Stomach smooth muscle (tissue), 2 donors: ENCODE results near the gene KCTD16.

Experiments used
- H3K27ac ChIP-seq: one replicate; pipeline ENCODE4 v1.7.0; 2013; ENCODE audit warnings: mild to moderate bottlenecking, low read length, inconsistent platforms
- H3K27me3 ChIP-seq, 2 donors: one replicate each; pipeline ENCODE4 v1.7.0; 2013; ENCODE audit warnings: low read length in 2 of 2; ENCODE audit not compliant: insufficient read depth in 2 of 2, control insufficient read depth in 1 of 2
- H3K36me3 ChIP-seq, 2 donors: one replicate each; pipeline ENCODE4 v1.7.0; 2013; ENCODE audit warnings: low read length in 2 of 2; ENCODE audit not compliant: control insufficient read depth in 2 of 2, insufficient read depth in 2 of 2
- H3K4me1 ChIP-seq: one replicate; pipeline ENCODE4 v1.7.0; 2013; ENCODE audit warnings: low read length; ENCODE audit not compliant: control insufficient read depth, insufficient read depth
- H3K4me3 ChIP-seq, 2 donors: one replicate each; pipeline ENCODE4 v1.7.0; 2013; ENCODE audit warnings: low read length in 2 of 2
- H3K9ac ChIP-seq, 2 donors: one replicate each; pipeline ENCODE4 v1.7.0; 2013; ENCODE audit warnings: low read length in 2 of 2, mild to moderate bottlenecking in 1 of 2
- H3K9me3 ChIP-seq, 2 donors: one replicate each; pipeline ENCODE4 v1.7.0; 2013; ENCODE audit warnings: low read length in 2 of 2; ENCODE audit not compliant: control insufficient read depth in 2 of 2
- donor health status: healthy.
- donor health status: Pancreatic carcinoma.

Gene KCTD16

GRCh38 chr5:144469106-144469505 lies 298.4 kb downstream of the KCTD16 start:
- H3K4me3 ChIP-seq: no peak overlapping the region
- no peaks in the 10 kb centered on the region for H3K4me1 ChIP-seq
- H3K27ac ChIP-seq: no peak overlapping the region
- no peak overlapping the region for H3K9ac ChIP-seq
- no peaks in the 10 kb centered on the region for H3K27me3 ChIP-seq
- no peaks in the 10 kb centered on the region for H3K36me3 ChIP-seq
- no peaks in the 10 kb centered on the region for H3K9me3 ChIP-seq

- H3K4me3 ChIP-seq: no peak overlapping the region
- H3K27ac ChIP-seq: no peak overlapping the region
- no peaks in the 10 kb centered on the region for H3K4me1 ChIP-seq
- no peak overlapping the region for H3K9ac ChIP-seq
- no peaks in the 10 kb centered on the region for H3K36me3 ChIP-seq
- no peaks in the 10 kb centered on the region for H3K27me3 ChIP-seq
- no peaks in the 10 kb centered on the region for H3K9me3 ChIP-seq
These were observed 301.5 kb downstream of the KCTD16 start for GRCh38 chr5:144472221-144472620.

- no peaks in the 10 kb centered on the region for H3K4me1 ChIP-seq
- H3K9ac ChIP-seq: no peak overlapping the region
- H3K27ac ChIP-seq: no peak overlapping the region
- no peaks in the 10 kb centered on the region for H3K36me3 ChIP-seq
- no peak overlapping the region for H3K4me3 ChIP-seq
- H3K9me3 ChIP-seq: no peaks in the 10 kb centered on the region
- no peaks in the 10 kb centered on the region for H3K27me3 ChIP-seq
These were observed 303.0 kb downstream of the KCTD16 start for GRCh38 chr5:144473650-144474049.

- Histone ChIP-seq H3K27ac (no peak overlapping the region), H3K36me3 (no peaks in the 10 kb centered on the region), H3K27me3 (no peaks in the 10 kb centered on the region), H3K9me3 (no peaks in the 10 kb centered on the region), H3K4me1 (no peaks in the 10 kb centered on the region), H3K4me3 (no peak overlapping the region), H3K9ac (no peak overlapping the region)
These were observed 307.9 kb downstream of the KCTD16 start for GRCh38 chr5:144478565-144478964.

- Histone ChIP-seq H3K9me3 (no peaks in the 10 kb centered on the region), H3K36me3 (no peaks in the 10 kb centered on the region), H3K4me3 (no peak overlapping the region), H3K27ac (no peak overlapping the region), H3K4me1 (no peaks in the 10 kb centered on the region), H3K27me3 (no peaks in the 10 kb centered on the region), H3K9ac (no peak overlapping the region)
These were observed 311.2 kb downstream of the KCTD16 start for GRCh38 chr5:144481861-144482260.

- Histone ChIP-seq H3K27me3 (no peaks in the 10 kb centered on the region), H3K36me3 (no peaks in the 10 kb centered on the region), H3K4me3 (no peak overlapping the region), H3K4me1 (no peaks in the 10 kb centered on the region), H3K27ac (no peak overlapping the region), H3K9me3 (no peaks in the 10 kb centered on the region), H3K9ac (no peak overlapping the region)
These were observed 313.6 kb downstream of the KCTD16 start for GRCh38 chr5:144484124-144484897.

- H3K9me3 ChIP-seq: no peaks in the 10 kb centered on the region
- no peaks in the 10 kb centered on the region for H3K36me3 ChIP-seq
- H3K9ac ChIP-seq: no peak overlapping the region
- no peaks in the 10 kb centered on the region for H3K27me3 ChIP-seq
- H3K27ac ChIP-seq: no peak overlapping the region
- H3K4me3 ChIP-seq: no peak overlapping the region
- H3K4me1 ChIP-seq: no peaks in the 10 kb centered on the region
These were observed 314.9 kb downstream of the KCTD16 start for GRCh38 chr5:144485540-144485939.

GRCh38 chr5:144487207-144487606 lies 316.5 kb downstream of the KCTD16 start:
- H3K27ac ChIP-seq: no peak overlapping the region
- H3K9ac ChIP-seq: no peak overlapping the region
- H3K4me3 ChIP-seq: no peak overlapping the region
- H3K9me3 ChIP-seq: no peaks in the 10 kb centered on the region
- no peaks in the 10 kb centered on the region for H3K36me3 ChIP-seq
- no peaks in the 10 kb centered on the region for H3K4me1 ChIP-seq
- H3K27me3 ChIP-seq: no peaks in the 10 kb centered on the region

- Histone ChIP-seq H3K4me1 (no peaks in the 10 kb centered on the region), H3K36me3 (no peaks in the 10 kb centered on the region)
These were observed 317.1 kb downstream of the KCTD16 start for GRCh38 chr5:144487761-144488160.

GRCh38 chr5:144503123-144503522 lies 332.4 kb downstream of the KCTD16 start:
- no peaks in the 10 kb centered on the region for H3K9me3 ChIP-seq
- no peaks in the 10 kb centered on the region for H3K27me3 ChIP-seq
- no peaks in the 10 kb centered on the region for H3K4me1 ChIP-seq
- no peak overlapping the region for H3K27ac ChIP-seq
- H3K36me3 ChIP-seq: no peaks in the 10 kb centered on the region
- no peak overlapping the region for H3K9ac ChIP-seq
- H3K4me3 ChIP-seq: no peak overlapping the region

More at GRCh38 chr5:144487761-144488160, 317.1 kb downstream of the KCTD16 start:
- H3K27ac ChIP-seq: no peak overlapping the region
- no peaks in the 10 kb centered on the region for H3K27me3 ChIP-seq
- H3K9ac ChIP-seq: no peak overlapping the region
- no peak overlapping the region for H3K4me3 ChIP-seq
- no peaks in the 10 kb centered on the region for H3K9me3 ChIP-seq

- H3K9ac ChIP-seq: no peak overlapping the region
- H3K36me3 ChIP-seq: no peaks in the 10 kb centered on the region
- H3K4me1 ChIP-seq: no peaks in the 10 kb centered on the region
- H3K27ac ChIP-seq: no peak overlapping the region
- no peaks in the 10 kb centered on the region for H3K27me3 ChIP-seq
- peaks cover 0 to 3% of the 10 kb centered on the region in 2 donors for H3K9me3 ChIP-seq
- no peak overlapping the region for H3K4me3 ChIP-seq
These were observed 334.4 kb downstream of the KCTD16 start for GRCh38 chr5:144504929-144505577.
